GM23338 (cell line): ENCODE results near the gene SWT1. TPM values are rescaled to one million over a fixed set of nuclear protein-coding genes. Genes with fewer than 3 reads are reported as not detected.

Source experiments
- ATAC-seq: fragments of 200-7000 bp; cut with Tn5 transposase; 3 replicates; pipeline ENCODE4 v1.9.1; 2020
- DNase-seq: peaks from one replicate; pipeline ENCODE4 v3.0.0-alpha.2; 2015; ENCODE audit warnings: low spot score
- H2AFZ ChIP-seq: fragments of 200-600 bp; sonication (generic); 2 replicates; pipeline ENCODE4 v1.8.0; 2016; ENCODE audit warnings: antibody characterized with exemption, mild to moderate bottlenecking, moderate library complexity
- H3F3A ChIP-seq: fragments of 200-600 bp; sonication (generic); replicated peaks from 2 replicates; pipeline ENCODE4 v1.8.0; 2017; ENCODE audit warnings: antibody characterized with exemption, mixed run types, low read depth
- H3K27ac ChIP-seq: fragments of 200-600 bp; sonication (generic); 2 replicates; pipeline ENCODE4 v1.6.1; 2016; ENCODE audit warnings: low read depth
- H3K27me3 ChIP-seq: fragments of 200-600 bp; sonication (generic); 2 replicates; pipeline ENCODE4 v1.8.0; 2016; ENCODE audit warnings: mild to moderate bottlenecking, mixed run types, moderate library complexity; ENCODE audit not compliant: insufficient read depth
- H3K36me3 ChIP-seq: fragments of 200-600 bp; sonication (generic); 2 replicates; pipeline ENCODE4 v1.8.0; 2016; ENCODE audit warnings: mild to moderate bottlenecking; ENCODE audit not compliant: insufficient read depth
- H3K4me1 ChIP-seq: fragments of 200-600 bp; sonication (generic); 2 replicates; pipeline ENCODE4 v1.8.0; 2016; ENCODE audit warnings: mild to moderate bottlenecking, moderate library complexity; ENCODE audit not compliant: insufficient read depth
- H3K4me2 ChIP-seq: fragments of 200-600 bp; sonication (generic); 2 replicates; pipeline ENCODE4 v1.7.1; 2017; ENCODE audit warnings: mixed run types
- H3K4me3 ChIP-seq: fragments of 200-600 bp; sonication (generic); 2 replicates; pipeline ENCODE4 v1.6.1; 2016; ENCODE audit warnings: mixed run types
- H3K79me2 ChIP-seq: fragments of 200-600 bp; sonication (generic); replicated peaks from 2 replicates; pipeline ENCODE4 v1.8.0; 2017; ENCODE audit warnings: mild to moderate bottlenecking; ENCODE audit not compliant: insufficient read depth
- H3K9me2 ChIP-seq: fragments of 200-600 bp; sonication (generic); 2 replicates; pipeline ENCODE4 v1.8.0; 2017; ENCODE audit not compliant: insufficient read depth
- H4K20me1 ChIP-seq: fragments of 200-600 bp; sonication (generic); replicated peaks from 2 replicates; pipeline ENCODE4 v1.8.0; 2017; ENCODE audit warnings: mild to moderate bottlenecking; ENCODE audit not compliant: insufficient read depth
- H3K27ac Mint-ChIP-seq: 2 replicates; pipeline ENCODE4 v1.8.0; 2020; ENCODE audit warnings: inconsistent platforms, mild to moderate bottlenecking, moderate library complexity, mixed read lengths
- H3K27me3 Mint-ChIP-seq: 3 replicates; pipeline ENCODE4 v1.8.0; 2022; ENCODE audit warnings: low read depth, mild to moderate bottlenecking, moderate library complexity, mixed read lengths, inconsistent platforms; ENCODE audit not compliant: insufficient read depth, poor library complexity
- H3K36me3 Mint-ChIP-seq: 3 replicates; pipeline ENCODE4 v1.8.0; 2021; ENCODE audit warnings: low read depth, mild to moderate bottlenecking, inconsistent platforms, moderate library complexity, mixed read lengths
- H3K4me1 Mint-ChIP-seq: 3 replicates; pipeline ENCODE4 v1.8.0; 2020; ENCODE audit warnings: mild to moderate bottlenecking, inconsistent platforms, mixed read lengths
- H3K4me3 Mint-ChIP-seq: 3 replicates; pipeline ENCODE4 v1.8.0; 2021; ENCODE audit warnings: moderate library complexity, mild to moderate bottlenecking, inconsistent platforms, mixed read lengths
- H3K9me3 Mint-ChIP-seq: 3 replicates; pipeline ENCODE4 v1.8.0; 2020; ENCODE audit warnings: moderate library complexity, mild to moderate bottlenecking, inconsistent platforms, mixed read lengths
- CREB1 ChIP-seq: fragments of 250-450 bp; sonication (Bioruptor Pico); IDR thresholded peaks from 2 replicates; pipeline ENCODE4 v1.5.0; 2020; ENCODE audit warnings: low read depth, mild to moderate bottlenecking, moderate library complexity
- CTCF ChIP-seq, 2 experiments: fragments of 200-600 bp in 1 of 2; sonication (generic) in 1 of 2; conservative IDR thresholded peaks; 2 replicates each; pipeline versions ENCODE4 v1.5.1 to v1.6.1; 2016 to 2017; ENCODE audit warnings: antibody characterized with exemption in 2 of 2, low read depth in 2 of 2, mild to moderate bottlenecking in 2 of 2, moderate library complexity in 1 of 2
- EZH2 ChIP-seq: fragments of 200-600 bp; sonication (generic); IDR thresholded peaks from one replicate; pipeline ENCODE4 v1.8.0; 2017; ENCODE audit warnings: antibody characterized with exemption, mild to moderate bottlenecking, low read depth; ENCODE audit not compliant: unreplicated experiment
- EZH2phosphoT487 ChIP-seq: fragments of 200-600 bp; sonication (generic); IDR thresholded peaks from one replicate; pipeline ENCODE4 v1.8.1; 2018; ENCODE audit warnings: antibody characterized with exemption; ENCODE audit not compliant: unreplicated experiment
- JUNB ChIP-seq: IDR thresholded peaks from one replicate; pipeline ENCODE4 v1.6.1; 2016; ENCODE audit warnings: antibody characterized with exemption; ENCODE audit not compliant: unreplicated experiment
- NANOG ChIP-seq: IDR thresholded peaks from 2 replicates; pipeline ENCODE4 v1.6.1; 2016; ENCODE audit warnings: antibody characterized with exemption, borderline replicate concordance
- REST ChIP-seq: IDR thresholded peaks from one replicate; pipeline ENCODE4 v1.6.1; 2018; ENCODE audit warnings: antibody characterized with exemption; ENCODE audit not compliant: unreplicated experiment
- STAT1 ChIP-seq: IDR thresholded peaks from one replicate; pipeline ENCODE4 v1.6.1; 2016; ENCODE audit warnings: antibody characterized with exemption; ENCODE audit not compliant: unreplicated experiment
- ZNF114 ChIP-seq: fragments of 250-450 bp; sonication (Bioruptor Pico); IDR thresholded peaks from 2 replicates; pipeline ENCODE4 v1.5.0; 2020; ENCODE audit warnings: mild to moderate bottlenecking, moderate library complexity
- ZNF331 ChIP-seq: fragments of 250-450 bp; sonication (Bioruptor Pico); IDR thresholded peaks from 2 replicates; pipeline ENCODE4 v1.5.0; 2020; ENCODE audit warnings: low read depth, mild to moderate bottlenecking, moderate library complexity
- polyA plus RNA-seq: library from polyadenylated mRNA; unstranded; fragments of >200 nt; fragmentation: Nextera tagmentation; extraction: Ambion mirVana; gene quantifications from 2 replicates; pipeline ENCODE4 v1.2.1, GENCODE V29; 2016
- total RNA-seq: library from RNA; depleted of rRNA; stranded (reverse); fragments of >200 nt; shearing (Covaris generic); gene quantifications from 2 replicates; pipeline ENCODE4 v1.2.3, GENCODE V29; 2014
- TF ChIP-seq, protein P1 (sequence below): fragments of 250-450 bp; sonication (Bioruptor Pico); IDR thresholded peaks from 2 replicates; pipeline ENCODE4 v1.5.0; 2020; ENCODE audit warnings: mild to moderate bottlenecking, moderate library complexity
- TF ChIP-seq, protein P2 (sequence below): IDR thresholded peaks from 2 replicates; pipeline ENCODE4 v1.6.1; 2016; ENCODE audit warnings: antibody characterized with exemption

SWT1 gene
- total and polyA plus RNA-seq, 2 experiments from 2014 or later, result 3.6 to 5.7 TPM

DNA sequence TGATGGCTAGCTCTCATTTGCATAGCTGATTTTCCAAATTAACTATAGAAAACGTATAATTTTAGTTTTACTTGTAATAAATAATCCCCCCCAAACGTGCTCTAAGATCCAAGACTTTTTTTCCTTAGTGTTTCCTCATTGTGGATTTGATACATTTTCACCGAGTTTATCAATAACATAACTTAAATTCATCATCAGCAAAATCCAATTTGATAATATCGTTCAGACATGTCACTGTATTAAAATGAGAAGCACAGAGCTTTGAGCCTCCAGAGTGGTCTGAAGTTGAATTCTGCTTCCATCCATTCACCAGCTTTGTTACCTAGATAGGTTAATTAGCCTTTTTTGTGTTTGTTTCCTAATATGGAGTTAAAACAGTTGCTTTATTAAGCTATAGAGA is 108.3 kb downstream of the SWT1 start (continued):
- TF ChIP-seq, protein P1, sequence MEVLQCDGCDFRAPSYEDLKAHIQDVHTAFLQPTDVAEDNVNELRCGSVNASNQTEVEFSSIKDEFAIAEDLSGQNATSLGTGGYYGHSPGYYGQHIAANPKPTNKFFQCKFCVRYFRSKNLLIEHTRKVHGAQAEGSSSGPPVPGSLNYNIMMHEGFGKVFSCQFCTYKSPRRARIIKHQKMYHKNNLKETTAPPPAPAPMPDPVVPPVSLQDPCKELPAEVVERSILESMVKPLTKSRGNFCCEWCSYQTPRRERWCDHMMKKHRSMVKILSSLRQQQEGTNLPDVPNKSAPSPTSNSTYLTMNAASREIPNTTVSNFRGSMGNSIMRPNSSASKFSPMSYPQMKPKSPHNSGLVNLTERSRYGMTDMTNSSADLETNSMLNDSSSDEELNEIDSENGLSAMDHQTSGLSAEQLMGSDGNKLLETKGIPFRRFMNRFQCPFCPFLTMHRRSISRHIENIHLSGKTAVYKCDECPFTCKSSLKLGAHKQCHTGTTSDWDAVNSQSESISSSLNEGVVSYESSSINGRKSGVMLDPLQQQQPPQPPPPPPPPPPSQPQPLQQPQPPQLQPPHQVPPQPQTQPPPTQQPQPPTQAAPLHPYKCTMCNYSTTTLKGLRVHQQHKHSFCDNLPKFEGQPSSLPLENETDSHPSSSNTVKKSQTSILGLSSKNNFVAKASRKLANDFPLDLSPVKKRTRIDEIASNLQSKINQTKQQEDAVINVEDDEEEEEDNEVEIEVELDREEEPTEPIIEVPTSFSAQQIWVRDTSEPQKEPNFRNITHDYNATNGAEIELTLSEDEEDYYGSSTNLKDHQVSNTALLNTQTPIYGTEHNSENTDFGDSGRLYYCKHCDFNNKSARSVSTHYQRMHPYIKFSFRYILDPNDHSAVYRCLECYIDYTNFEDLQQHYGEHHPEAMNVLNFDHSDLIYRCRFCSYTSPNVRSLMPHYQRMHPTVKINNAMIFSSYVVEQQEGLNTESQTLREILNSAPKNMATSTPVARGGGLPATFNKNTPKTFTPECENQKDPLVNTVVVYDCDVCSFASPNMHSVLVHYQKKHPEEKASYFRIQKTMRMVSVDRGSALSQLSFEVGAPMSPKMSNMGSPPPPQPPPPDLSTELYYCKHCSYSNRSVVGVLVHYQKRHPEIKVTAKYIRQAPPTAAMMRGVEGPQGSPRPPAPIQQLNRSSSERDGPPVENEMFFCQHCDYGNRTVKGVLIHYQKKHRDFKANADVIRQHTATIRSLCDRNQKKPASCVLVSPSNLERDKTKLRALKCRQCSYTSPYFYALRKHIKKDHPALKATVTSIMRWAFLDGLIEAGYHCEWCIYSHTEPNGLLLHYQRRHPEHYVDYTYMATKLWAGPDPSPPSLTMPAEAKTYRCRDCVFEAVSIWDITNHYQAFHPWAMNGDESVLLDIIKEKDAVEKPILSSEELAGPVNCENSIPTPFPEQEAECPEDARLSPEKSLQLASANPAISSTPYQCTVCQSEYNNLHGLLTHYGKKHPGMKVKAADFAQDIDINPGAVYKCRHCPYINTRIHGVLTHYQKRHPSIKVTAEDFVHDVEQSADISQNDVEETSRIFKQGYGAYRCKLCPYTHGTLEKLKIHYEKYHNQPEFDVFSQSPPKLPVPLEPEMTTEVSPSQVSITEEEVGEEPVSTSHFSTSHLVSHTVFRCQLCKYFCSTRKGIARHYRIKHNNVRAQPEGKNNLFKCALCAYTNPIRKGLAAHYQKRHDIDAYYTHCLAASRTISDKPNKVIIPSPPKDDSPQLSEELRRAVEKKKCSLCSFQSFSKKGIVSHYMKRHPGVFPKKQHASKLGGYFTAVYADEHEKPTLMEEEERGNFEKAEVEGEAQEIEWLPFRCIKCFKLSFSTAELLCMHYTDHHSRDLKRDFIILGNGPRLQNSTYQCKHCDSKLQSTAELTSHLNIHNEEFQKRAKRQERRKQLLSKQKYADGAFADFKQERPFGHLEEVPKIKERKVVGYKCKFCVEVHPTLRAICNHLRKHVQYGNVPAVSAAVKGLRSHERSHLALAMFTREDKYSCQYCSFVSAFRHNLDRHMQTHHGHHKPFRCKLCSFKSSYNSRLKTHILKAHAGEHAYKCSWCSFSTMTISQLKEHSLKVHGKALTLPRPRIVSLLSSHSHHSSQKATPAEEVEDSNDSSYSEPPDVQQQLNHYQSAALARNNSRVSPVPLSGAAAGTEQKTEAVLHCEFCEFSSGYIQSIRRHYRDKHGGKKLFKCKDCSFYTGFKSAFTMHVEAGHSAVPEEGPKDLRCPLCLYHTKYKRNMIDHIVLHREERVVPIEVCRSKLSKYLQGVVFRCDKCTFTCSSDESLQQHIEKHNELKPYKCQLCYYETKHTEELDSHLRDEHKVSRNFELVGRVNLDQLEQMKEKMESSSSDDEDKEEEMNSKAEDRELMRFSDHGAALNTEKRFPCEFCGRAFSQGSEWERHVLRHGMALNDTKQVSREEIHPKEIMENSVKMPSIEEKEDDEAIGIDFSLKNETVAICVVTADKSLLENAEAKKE (CRISPR knock-in tag), result no peak
- TF ChIP-seq STAT1, result no peak
- TF ChIP-seq EZH2, result no peak
- no peak for TF ChIP-seq ZNF114 (CRISPR knock-in tag)
- TF ChIP-seq, protein P2, sequence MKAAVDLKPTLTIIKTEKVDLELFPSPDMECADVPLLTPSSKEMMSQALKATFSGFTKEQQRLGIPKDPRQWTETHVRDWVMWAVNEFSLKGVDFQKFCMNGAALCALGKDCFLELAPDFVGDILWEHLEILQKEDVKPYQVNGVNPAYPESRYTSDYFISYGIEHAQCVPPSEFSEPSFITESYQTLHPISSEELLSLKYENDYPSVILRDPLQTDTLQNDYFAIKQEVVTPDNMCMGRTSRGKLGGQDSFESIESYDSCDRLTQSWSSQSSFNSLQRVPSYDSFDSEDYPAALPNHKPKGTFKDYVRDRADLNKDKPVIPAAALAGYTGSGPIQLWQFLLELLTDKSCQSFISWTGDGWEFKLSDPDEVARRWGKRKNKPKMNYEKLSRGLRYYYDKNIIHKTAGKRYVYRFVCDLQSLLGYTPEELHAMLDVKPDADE, result no peak
- TF ChIP-seq ZNF331 (CRISPR knock-in tag), result no peak

GRCh38 chr1:185267301-185267700 is 110.3 kb downstream of the SWT1 start:
- no peak overlapping the region for H3K27ac ChIP-seq
- H3K4me2 ChIP-seq, result no peak overlapping the region
- H2AFZ ChIP-seq, result no peak overlapping the region
- H4K20me1 ChIP-seq, result no peaks in the 10 kb centered on the region
- Mint-ChIP-seq H3K4me3 (no peak overlapping the region), H3K27ac (no peak overlapping the region), H3K4me1 (no peaks in the 10 kb centered on the region), H3K27me3 (no peaks in the 10 kb centered on the region), H3K9me3 (no peaks in the 10 kb centered on the region), H3K36me3 (no peaks in the 10 kb centered on the region)
- H3K9me2 ChIP-seq, result no peaks in the 10 kb centered on the region
- H3K27me3 ChIP-seq, result no peaks in the 10 kb centered on the region
- H3K36me3 ChIP-seq, result no peaks in the 10 kb centered on the region
- no peaks in the 10 kb centered on the region for H3K4me1 ChIP-seq
- DNase-seq (no peak), ATAC-seq (no peak)
- no peaks in the 10 kb centered on the region for H3F3A ChIP-seq
- no peaks in the 10 kb centered on the region for H3K79me2 ChIP-seq
- H3K4me3 ChIP-seq, result no peak overlapping the region
- no peak for TF ChIP-seq CTCF (conservative IDR thresholded peaks at IDR 0.05; ENCODE audit: low read depth in 2 of 2)
- no peak for TF ChIP-seq ZNF331 (CRISPR knock-in tag)
- no peak for TF ChIP-seq NANOG
- TF ChIP-seq EZH2phosphoT487, result no peak
- no peak for TF ChIP-seq JUNB
- TF ChIP-seq REST, result no peak
- TF ChIP-seq CREB1 (CRISPR knock-in tag), result no peak
- TF ChIP-seq ZNF114 (CRISPR knock-in tag), result no peak
